HL-60/S4 treated with retinoic acid at 250 ng/mL for 4 days and 3 days (cell line): ENCODE data around the gene SRGAP2.
"Not testable (repeated sequence)": the region's sequence is repeated elsewhere in the genome, so short reads cannot be mapped to it uniquely, and the experiment has no call there.

Experiments
- in situ Hi-C: fragments of 300-500 bp; cut with MboI; formaldehyde crosslinking; loops from 2 replicates; pipeline ENCODE4 v1.7.0; 2022; ENCODE audit warnings: low sequenced_read_pairs

The SRGAP2 gene

DNA sequence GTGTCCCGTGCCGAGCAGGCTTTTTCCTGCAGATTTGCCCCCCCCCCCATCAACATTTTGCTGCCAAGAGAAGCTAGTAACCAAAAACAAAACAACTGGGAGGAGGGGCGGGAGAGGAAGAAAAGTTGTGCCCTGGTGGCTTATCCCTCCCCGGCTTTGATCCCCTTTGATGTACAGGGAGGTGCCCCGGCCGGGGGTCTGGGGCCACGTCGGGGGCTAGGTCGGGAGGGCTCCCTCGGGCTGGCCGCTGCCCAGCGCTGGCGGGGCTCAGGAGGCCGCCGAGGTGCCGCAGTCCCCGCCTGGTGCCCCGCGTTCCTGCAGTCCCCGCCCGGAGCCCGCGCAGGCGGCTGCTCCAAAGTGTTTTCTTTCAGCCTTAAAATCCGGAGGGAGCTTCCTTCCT is 1.5 kb downstream of the SRGAP2 start:
- in situ Hi-C loops, result not testable (repeated sequence)

DNA sequence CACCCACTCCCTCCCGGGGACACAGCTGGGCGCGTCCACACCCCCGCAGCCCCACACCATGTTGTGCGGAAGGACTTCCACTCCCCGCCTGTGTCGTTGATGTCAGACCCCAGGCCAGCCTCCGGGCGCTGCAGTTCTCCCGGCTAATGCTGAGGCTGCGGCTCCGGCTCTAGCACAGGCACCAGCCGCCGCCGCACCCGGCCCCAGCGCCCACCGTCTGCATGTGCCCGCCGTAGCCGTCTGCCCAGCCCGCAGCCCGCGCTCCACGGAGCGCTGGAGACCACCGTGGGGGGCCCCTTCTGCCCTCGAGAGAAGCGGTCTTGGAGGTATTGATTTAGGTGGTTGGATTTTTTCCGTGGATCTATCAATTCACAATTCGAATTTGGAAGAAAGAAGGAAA is 2.2 kb downstream of the SRGAP2 start:
- in situ Hi-C loops, result not testable (repeated sequence)

DNA sequence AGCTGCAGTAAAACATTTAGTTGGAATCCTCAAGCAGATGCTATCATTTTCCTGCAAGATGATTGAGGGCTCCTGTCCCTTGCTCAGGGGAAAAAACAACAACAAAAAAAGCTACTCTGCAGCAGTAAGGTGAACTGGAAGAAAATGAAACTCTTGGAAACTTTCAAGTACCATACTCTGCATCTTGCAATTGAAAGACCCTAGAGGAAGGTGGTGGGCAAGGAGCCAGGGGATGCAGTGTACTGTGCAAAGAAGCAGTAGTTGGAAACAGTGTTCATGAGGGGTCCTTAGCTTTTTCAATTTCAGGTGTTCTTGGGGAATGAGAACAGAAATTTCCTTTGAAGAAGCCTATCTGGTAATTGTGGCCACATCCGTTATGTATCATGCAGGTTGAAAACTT is 7.5 kb downstream of the SRGAP2 start:
- in situ Hi-C loops, result not testable (repeated sequence)

DNA sequence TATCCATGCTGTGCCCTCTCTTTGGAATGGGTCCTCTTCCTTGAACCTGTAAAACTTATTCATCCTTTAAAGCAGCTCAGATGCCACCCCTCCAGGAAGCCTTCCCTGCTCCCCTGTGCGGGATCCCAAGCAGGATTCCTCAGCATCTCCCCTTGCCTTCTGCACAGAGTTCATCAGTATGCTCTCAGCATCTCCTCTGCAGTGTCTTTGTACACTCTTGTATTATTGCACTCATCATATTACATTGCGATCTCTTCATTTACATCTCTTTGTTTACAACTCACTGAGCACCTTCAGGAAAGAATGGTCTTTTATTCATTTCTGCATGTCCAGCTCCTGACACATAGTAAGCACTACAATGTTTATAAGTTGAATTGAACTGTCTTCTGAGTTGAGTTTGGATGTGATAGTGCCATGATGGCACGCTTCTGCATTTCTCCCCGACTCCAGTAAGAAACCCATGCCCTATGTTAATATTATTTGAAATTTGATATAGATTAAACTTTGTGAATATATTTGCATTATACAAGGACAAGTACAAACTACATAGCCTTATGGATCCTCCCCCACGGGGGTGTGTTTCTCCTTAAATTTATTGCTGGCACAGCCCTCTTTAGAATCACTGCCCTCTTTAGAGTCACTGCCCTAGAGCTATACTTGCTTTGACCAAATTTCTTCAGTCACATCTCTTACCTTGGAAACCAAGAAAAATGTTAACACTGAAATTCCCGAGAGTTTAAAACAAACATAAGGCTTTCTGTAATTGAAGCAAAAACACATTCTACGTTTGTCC is 12.5 kb downstream of the SRGAP2 start:
- in situ Hi-C loops, result not testable (repeated sequence)

DNA sequence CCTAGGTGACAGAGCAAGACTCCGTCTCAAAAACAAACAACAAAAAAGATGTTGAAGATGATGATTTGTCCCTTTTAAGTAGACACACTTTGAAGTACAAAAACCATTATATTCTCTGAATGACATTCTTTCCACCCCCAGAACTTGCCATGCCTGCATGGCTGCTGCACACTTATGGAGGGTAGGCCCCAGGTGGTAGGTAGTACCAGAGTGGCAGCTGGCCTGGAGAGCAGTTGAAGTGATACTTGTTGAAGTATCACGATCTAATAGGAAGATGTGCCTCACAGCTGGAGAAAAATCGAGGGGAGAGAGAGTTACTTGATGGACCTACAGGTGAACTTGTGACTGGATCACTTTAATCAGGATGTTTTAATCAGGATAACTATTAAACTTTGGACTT is 14.9 kb downstream of the SRGAP2 start:
- in situ Hi-C loops, result not testable (repeated sequence)

DNA sequence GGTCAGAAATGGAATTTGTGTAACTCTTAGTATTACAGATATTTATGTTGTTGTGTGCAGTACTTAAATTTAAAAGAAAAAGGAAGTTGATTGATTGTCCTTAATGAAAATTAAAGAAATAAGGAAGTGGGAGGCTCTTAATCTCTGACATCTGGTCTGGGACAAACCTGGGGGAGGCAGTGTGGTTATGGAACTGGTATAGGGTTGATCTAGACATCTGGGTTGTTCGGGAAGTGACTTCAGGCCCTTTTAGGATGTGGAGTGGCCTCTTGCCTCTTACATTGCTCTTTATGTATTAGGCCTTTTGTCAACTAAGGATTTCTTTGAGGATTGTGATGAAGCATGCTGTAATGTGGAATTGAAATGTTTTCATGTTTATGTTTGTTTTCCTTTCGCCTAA is 15.4 kb downstream of the SRGAP2 start:
- in situ Hi-C loops, result not testable (repeated sequence)

DNA sequence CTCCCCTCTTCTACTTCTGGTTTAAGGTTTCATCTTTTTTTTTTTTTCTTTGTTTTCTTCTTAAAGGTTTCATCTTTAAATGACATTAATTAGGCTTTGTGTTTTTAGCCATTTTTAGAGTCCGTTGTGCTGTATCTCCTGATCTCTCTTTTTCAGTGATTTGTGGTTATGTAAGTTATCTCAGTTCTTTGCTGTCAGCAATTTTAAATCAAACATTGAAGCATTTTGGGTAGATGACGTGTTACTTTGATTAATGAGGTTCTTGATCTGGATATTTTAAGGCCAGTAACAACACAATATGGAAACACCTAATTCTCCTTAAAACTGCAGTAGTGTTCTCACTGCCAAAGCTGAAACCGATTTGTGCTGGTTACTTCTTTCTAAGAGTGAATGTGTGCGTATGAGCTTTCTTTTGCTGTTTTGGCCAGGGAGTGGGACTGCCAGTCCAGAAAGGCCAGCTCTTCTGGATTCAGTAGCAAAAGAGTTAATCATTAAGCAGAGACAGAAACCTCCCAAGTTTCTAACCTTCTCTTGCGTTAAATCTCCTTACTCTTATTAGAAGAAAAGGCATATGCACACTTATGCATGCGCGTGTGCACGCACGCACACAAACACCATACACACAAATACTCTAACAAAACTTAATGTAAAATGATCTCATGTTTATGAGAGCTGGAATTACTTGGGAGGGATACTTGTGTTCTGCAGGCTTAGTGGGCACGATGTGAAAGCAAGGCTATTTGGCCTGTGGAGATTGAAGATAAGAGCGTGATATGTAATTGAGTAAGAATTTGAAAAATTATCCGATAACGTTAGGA is 16.4 kb downstream of the SRGAP2 start:
- in situ Hi-C loops, result not testable (repeated sequence)

DNA sequence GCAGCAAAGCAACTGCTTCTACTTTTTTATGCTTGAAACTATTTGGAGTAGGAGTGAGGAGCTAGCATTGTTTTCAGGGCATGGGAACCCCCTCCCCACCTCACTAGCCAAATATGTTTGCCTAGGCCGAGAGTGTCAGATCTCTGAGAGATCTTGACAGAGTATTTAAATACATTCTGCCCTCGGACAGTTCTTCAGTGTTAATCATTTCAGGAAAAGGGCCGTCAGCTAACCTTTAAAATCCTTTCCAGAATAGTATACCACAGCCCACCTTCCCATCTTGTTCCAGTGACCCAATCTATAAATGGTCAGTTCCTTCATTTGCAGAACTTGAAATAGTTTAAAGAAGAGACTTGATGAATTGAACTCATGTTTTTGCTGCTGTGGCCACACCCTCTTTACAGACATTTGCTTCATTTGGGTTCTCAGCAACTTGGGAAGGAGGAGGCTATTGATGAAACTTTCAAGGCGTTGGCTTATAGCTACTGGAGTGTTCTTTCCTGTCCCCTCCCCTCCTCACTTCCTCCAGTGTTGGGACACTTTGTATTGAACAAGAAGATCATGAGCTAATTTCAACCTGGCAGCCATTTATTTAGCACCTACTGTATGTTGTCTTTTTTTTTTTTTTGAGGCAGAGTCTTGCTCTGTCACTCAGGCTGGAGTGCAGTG is 17.1 kb downstream of the SRGAP2 start:
- in situ Hi-C loops, result not testable (repeated sequence)

DNA sequence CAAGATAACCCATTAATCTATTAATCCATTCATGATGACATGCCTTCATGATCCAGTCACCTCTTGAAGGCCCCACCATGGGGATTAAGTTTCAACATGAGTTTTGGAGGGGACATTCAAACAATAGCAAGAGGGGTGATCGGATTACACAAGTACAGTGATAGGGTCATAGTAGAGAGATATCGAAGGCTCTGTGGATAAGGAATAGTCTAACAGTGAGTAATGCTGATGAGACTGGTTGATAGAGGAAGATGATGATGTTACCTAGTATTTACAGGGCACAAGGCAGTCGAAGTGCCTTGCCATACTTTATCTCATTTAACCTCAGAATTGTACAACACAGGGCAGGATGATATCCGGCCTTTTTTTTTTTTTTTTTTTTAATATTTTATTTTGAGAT is 18.2 kb downstream of the SRGAP2 start:
- in situ Hi-C loops, result not testable (repeated sequence)

DNA sequence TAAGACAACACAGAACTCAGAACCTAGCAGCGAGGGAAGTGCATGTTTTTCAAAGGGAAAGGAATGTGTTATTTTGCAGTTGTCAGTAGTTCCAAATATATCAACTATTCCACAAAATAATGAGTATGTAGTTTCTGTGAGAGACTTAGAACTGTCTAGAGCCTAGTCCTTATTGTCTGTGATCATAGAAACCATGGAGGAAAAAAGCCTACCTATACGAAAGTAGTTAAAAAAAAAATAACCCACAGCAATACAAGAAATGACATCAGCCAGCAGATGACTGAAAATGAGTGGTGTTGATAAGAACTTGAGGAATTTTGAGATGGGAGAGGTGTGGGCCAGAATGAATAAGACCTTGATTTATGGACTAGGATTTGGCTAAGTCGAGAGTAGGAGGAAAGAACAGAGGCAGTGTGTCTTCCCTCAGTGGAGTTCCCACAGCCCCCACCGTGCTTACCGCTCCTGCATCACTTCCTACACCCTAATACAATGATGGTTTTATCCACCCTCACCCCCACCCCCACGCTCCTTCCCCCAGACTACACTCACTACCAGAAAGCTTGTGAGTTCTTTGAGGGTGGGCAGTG is 20.9 kb downstream of the SRGAP2 start:
- in situ Hi-C loops, result not testable (repeated sequence)

DNA sequence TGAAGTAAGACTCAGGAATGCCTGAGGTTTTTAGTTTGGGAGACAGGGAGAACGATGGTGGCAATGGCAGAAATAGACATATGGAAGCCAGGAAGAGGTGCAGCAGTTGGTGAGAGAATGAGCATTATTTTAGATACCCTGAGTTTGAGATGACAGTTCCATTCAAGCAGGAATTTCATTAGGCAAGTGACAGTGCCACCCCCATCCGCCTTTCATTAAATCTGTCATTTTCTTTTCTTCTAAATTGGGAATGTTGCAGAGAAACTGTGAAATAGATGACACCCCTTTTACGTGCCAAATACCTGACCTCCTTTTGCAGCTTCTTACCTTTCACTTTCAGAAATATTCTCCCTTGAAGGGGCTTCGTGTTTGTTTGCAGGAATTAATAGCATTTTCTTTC is 22.0 kb downstream of the SRGAP2 start:
- in situ Hi-C loops, result not testable (repeated sequence)

DNA sequence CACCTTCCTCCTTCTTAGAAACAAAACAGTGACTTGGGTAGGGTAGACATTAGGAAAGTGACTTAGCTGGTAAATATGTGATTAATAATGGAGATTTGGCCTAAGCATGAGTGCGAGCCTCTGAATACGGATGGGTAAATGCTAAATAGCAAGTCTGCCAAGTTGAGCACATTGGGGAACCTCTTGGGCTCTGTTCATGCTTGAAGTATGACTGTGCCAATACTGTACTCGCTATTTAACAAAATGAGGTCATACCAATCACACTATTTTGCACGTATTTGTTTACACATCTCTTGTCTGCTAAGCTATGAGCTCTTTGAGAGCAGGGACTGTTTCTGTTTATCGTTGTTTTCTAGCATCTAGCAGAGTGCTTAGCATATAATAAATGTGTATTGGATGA is 23.5 kb downstream of the SRGAP2 start:
- in situ Hi-C loops, result not testable (repeated sequence)

DNA sequence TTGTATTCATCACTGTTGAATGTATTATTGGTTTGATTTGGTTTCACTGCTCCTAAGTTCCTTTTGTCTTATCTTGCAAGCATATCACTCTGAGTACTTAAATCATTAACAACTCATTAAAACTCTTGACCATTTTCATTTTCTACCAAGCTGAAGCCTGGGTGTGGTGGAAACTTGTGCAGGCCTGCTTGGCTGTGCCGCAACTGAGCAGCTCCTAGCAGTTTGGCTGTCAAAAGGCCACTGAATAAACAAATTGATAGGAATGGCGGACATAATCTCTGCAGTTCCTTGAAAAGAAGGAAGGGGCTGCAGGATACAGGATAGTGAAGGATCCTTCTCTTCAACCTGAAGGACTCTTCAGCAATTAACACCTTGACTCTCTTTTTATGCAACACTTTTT is 25.9 kb downstream of the SRGAP2 start:
- in situ Hi-C loops, result not testable (repeated sequence)

DNA sequence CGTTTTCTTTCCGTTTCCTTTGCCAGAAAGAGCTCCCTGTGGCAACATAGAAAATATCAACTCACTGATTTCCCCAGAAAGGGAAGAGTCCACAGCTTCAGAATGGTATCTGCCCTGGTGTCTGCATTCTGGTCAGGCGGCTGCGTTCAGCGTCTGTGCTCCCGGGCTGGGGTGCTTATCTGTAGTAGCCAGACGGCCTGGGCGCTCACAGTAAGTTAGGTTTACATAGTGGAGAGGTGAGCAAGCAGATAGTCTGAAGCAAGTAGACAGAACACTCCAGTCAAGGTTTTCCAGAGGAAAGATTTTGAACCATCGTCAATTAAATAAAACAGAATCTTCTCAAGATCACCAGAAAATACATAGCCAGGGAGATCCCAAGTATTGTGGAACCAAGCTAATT is 28.6 kb downstream of the SRGAP2 start:
- in situ Hi-C loops, result not testable (repeated sequence)

DNA sequence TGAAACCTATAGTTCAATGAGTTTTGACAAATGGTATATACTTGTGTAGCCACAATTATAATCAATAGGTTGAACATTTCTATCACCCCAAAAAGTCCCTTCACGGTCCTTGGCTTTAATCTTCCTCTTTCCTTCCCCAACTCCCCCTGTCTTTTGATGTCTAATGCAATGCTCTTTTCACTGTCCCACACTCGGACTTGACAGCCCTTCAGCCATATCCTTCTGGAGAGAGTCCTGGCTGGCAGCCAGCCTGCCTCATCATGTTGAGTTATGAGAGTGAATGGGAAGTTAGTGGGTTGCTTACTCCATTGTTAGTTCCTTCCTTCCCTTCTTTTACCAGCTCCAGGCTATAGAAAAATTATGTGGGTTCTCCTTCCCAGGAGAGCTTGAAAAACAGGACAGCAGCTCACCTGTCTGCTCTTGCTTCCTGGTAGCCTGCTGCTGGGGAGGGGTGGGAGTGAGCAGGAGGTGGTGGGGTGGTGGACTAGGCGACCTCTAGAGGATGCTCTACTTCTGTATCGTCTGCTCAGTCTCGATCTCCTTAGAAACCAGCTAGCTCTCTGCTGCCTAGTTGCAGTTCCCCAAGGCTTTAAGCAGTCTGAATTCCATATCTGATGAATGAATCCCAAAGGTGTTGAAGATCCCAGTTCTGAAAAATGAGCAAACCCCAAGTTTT is 29.8 kb downstream of the SRGAP2 start:
- in situ Hi-C loops, result not testable (repeated sequence)

DNA sequence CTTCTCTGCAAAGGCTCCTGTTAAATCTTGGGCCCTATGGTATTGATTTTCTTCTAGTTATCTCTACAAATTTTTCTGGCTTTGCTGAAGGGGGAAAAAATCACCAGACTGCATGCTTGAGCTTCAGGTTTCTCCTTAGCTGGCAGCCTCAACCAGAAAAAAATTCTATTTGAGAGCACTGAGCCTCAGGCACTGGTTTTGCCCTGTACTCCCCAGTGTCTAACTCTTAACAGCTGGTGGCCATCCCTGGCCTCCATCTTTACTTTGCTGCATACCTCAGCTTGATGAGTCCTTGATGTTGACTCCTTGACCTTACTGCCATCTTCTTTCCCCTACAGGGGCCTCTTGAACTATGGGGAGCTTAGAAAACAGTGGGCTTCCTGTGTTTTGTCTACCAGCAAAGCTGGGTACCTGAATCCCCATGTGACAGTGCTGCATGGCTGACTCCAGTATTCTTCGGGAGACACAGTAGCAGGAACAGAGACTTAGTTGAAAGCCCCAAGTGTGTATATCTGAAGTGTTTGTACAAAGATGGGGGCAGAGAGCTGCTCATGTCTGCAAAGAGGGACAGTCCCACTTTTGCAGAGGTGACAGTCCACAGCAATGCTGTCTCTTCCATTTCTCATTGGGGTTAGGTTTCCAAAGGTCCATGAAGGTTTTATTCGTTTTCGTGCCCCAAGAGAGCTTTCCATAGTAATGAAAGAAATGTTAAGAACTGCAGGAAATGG is 31.0 kb downstream of the SRGAP2 start:
- in situ Hi-C loops, result not testable (repeated sequence)

DNA sequence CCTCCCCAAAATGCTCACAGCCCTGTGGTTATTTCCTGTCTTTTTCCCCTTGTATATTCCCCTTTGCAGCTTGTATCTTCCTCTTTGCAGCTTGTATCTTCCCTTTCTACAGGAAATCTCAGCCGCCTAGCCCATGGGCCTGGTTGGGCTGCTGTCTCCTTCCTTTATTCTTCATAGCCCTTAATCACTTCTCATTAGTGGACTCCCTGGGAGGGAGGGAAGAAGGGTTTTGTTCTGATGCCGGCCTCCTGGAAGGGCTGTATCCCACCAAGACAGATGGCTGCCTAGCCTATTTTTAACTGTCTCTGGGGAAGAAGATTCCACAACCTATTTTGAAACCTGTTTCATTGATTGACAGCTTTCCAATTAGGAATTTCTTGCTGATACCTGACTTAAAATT is 31.8 kb downstream of the SRGAP2 start:
- in situ Hi-C loops, result not testable (repeated sequence)

DNA sequence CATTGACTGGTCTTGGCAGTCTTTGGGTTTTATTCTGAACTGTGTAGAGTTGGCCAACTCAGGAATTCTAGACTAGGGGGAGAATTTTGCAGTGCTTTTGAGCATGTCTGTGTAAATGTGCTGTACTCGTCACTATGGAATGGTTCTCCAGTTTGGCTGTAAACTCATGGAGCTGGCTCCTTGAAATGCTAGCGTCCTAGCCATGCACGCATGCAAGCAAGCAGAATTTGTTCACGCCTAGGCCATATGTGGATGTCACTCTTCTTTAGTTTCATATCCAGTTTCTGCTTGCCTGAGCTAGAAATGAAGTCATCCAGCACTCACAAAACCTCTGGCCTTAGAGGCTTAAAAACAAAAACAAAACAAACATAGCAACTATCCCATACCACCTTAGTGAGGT is 36.9 kb downstream of the SRGAP2 start:
- in situ Hi-C loops, result not testable (repeated sequence)

DNA sequence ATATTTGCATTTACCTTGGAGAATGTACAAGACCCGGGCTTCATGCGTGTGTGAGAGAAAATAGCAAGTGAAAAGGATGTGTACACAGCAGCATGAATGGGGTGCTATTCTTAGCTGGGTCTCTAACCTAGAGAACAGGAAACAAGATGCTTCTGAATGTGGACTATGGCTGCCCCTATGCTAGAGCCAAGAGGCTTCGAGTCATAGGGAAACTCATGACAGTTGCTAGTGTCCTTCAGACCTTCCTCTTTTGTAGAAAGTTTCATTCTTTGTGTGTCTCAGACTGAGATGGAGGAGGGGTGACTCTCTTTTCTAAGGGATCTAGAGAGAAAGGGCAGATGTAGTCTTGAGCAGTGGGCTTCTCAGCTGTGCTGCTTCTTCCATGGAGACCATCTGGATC is 40.0 kb downstream of the SRGAP2 start:
- in situ Hi-C loops, result not testable (repeated sequence)

DNA sequence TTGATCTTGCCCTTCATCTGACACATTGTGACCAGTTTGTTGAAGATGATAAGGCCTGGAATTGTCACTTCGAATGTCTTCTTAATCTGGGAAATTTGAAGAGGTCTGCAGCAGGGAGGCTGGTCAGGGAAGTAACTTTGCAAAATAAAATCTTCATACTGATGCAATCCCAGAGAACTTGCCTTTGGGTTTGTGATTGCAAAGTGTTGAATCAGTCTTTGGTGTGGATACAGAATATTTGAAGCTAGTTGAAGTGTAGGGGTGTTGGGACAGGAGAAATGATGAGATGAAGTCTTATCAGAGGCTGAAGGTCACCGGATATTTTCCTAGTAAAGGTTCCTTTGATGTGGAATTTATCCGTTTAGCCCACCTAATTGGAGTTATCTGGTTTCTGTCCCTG is 42.1 kb downstream of the SRGAP2 start:
- in situ Hi-C loops, result not testable (repeated sequence)
